Karpas-422 (cell line): ENCODE data around the gene ZNF41. TPM values are rescaled to one million over a fixed set of nuclear protein-coding genes. Genes with fewer than 3 reads are reported as not detected.

Experiments used
- DNase-seq: peaks from one replicate; pipeline ENCODE4 v3.0.0-alpha.2; 2015
- H2AFZ ChIP-seq: fragments of 200-600 bp; sonication (generic); 2 replicates; pipeline ENCODE4 v1.6.1; 2014; ENCODE audit warnings: antibody characterized with exemption, low read length, mixed read lengths
- H3K27ac ChIP-seq: fragments of 200-600 bp; sonication (generic); 2 replicates; pipeline ENCODE4 v1.5.1; 2014; ENCODE audit warnings: mild to moderate bottlenecking, low read length, moderate library complexity
- H3K27me3 ChIP-seq: fragments of 200-600 bp; sonication (generic); 2 replicates; pipeline ENCODE4 v1.6.1; 2014; ENCODE audit warnings: low read length, mixed read lengths
- H3K36me3 ChIP-seq: fragments of 200-600 bp; sonication (generic); 2 replicates; pipeline ENCODE4 v1.6.1; 2014; ENCODE audit warnings: low read length, mixed read lengths; ENCODE audit not compliant: insufficient read depth
- H3K4me1 ChIP-seq: fragments of 200-600 bp; sonication (generic); 2 replicates; pipeline ENCODE4 v1.6.1; 2014; ENCODE audit warnings: mild to moderate bottlenecking, low read length, mixed read lengths
- H3K4me2 ChIP-seq: fragments of 200-600 bp; sonication (generic); 2 replicates; pipeline ENCODE4 v1.6.1; 2014; ENCODE audit warnings: low read length, low read depth, mild to moderate bottlenecking; ENCODE audit not compliant: poor library complexity, severe bottlenecking
- H3K4me3 ChIP-seq: fragments of 200-600 bp; sonication (generic); 2 replicates; pipeline ENCODE4 v1.5.1; 2014; ENCODE audit warnings: mild to moderate bottlenecking, antibody characterized with exemption, low read length, mixed read lengths
- H3K79me2 ChIP-seq: fragments of 200-600 bp; sonication (generic); 2 replicates; pipeline ENCODE4 v1.6.1; 2014; ENCODE audit warnings: mild to moderate bottlenecking, low read length, mixed read lengths
- H3K9ac ChIP-seq: fragments of 200-600 bp; sonication (generic); 2 replicates; pipeline ENCODE4 v1.6.0; 2014; ENCODE audit warnings: low read length
- H3K9me2 ChIP-seq: fragments of 200-600 bp; sonication (generic), shearing (Covaris generic); replicated peaks from 2 replicates; pipeline ENCODE4 v1.6.0; 2014; ENCODE audit warnings: mild to moderate bottlenecking, low read length, moderate library complexity; ENCODE audit not compliant: insufficient read depth
- H3K9me3 ChIP-seq: fragments of 300-700, 200-600 bp; sonication (generic); 2 replicates; pipeline ENCODE4 v1.6.1; 2014; ENCODE audit warnings: low read length, mixed read lengths
- H4K20me1 ChIP-seq: fragments of 200-600 bp; sonication (generic); 2 replicates; pipeline ENCODE4 v1.6.1; 2014; ENCODE audit warnings: mild to moderate bottlenecking, antibody characterized with exemption, low read length, low read depth; ENCODE audit not compliant: insufficient read depth
- total RNA-seq: library from RNA; depleted of rRNA; stranded (reverse); fragments of >200 nt; shearing (Covaris generic); gene quantifications from 2 replicates; pipeline ENCODE4 v1.2.3, GENCODE V29; 2014; ENCODE audit warnings: low replicate concordance

ZNF41 gene
- total RNA-seq, 1 experiment from 2014 or later: 9.7 TPM

DNA sequence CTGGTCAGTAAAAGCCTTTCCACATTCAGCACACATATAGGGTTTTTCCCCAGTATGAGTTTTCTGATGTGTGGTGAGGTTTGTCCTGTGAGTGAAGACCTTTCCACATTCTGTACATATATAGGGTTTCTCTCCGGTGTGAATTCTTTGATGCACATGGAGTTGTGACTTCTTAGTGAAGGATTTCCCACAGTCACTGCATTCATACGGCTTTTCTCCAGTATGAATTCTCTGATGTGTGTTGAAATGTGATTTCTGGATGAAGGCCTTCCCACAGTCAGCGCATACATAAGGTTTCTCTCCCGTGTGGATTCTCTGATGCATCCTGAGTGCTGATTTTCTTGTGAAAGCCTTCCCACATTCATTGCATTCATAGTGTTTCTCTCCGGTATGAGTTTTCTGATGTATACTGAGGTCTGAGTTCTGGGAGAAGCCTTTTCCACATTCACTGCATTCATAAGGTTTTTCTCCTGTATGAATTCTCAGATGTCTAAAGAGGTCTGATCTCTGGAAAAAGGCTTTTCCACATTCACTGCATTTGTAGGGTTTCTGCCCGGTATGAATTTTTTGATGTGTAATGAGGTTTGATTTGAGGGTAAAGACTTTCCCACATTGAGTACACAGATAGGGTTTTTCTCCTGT lies 34.7 kb downstream of the ZNF41 start:
- Histone ChIP-seq H3K9me3 (peaks cover 31% of the 10 kb centered on the region), H3K4me2 (no peak overlapping the region), H3K79me2 (no peaks in the 10 kb centered on the region), H3K4me3 (no peak overlapping the region), H4K20me1 (no peaks in the 10 kb centered on the region), H3K9me2 (no peaks in the 10 kb centered on the region), H2AFZ (no peak overlapping the region), H3K9ac (no peak overlapping the region), H3K4me1 (no peaks in the 10 kb centered on the region), H3K27me3 (no peaks in the 10 kb centered on the region), H3K27ac (no peak overlapping the region), H3K36me3 (peaks cover 43% of the 10 kb centered on the region)
- DNase-seq: no peak

DNA sequence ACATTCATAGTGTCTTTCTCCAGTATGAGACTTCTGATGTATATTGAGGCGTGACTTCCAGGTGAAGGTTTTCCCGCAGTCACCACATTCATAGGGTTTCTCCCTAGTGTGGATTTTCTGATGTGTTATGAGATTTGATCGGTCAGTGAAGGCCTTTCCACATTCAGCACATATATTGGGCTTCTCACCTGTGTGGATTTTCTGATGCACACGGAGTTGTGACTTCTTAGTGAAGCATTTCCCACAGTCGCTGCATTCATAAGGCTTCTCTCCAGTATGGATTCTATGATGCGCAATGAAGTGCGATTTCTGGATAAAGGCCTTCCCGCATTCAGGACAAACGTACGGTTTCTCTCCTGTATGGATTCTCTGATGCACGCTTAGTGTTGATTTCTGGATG lies 35.4 kb downstream of the ZNF41 start:
- Histone ChIP-seq H3K4me2 (no peak overlapping the region), H3K9me3 (peaks cover 31% of the 10 kb centered on the region), H3K4me3 (no peak overlapping the region)

DNA sequence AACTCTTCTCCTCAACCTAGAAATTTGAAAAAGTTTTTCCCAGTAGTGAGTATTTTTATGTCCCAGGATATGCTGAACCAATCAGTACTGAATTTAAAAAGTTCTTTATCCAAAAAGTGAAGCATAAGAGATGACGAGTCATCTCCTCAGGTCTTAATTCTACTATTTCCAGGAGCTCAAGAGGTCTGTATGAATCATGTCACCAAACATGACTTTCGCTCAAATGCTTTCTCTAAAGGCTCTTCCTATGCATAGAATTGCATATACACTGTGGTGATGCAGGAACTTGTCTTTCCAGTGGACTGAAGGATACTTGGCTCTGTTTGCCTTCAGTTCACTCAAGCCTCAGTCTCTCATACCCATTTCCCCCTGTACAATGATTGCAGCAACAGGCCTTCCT lies 36.1 kb downstream of the ZNF41 start:
- no peak overlapping the region for H3K27ac ChIP-seq
- no peak overlapping the region for H3K4me2 ChIP-seq
- no peak overlapping the region for H2AFZ ChIP-seq
- H3K4me3 ChIP-seq: no peak overlapping the region
- H3K27me3 ChIP-seq: no peaks in the 10 kb centered on the region
- H3K9ac ChIP-seq: no peak overlapping the region
- no peaks in the 10 kb centered on the region for H3K9me2 ChIP-seq
- H4K20me1 ChIP-seq: no peaks in the 10 kb centered on the region
- no peaks in the 10 kb centered on the region for H3K79me2 ChIP-seq
- peaks cover 33% of the 10 kb centered on the region for H3K36me3 ChIP-seq
- H3K9me3 ChIP-seq: peaks cover 31% of the 10 kb centered on the region
- DNase-seq: no peak
- no peaks in the 10 kb centered on the region for H3K4me1 ChIP-seq

More for the DNA sequence above, 35.4 kb downstream of the ZNF41 start:
- no peak overlapping the region for H3K27ac ChIP-seq
- H3K27me3 ChIP-seq: no peaks in the 10 kb centered on the region
- H3K79me2 ChIP-seq: no peaks in the 10 kb centered on the region
- H3K36me3 ChIP-seq: peaks cover 40% of the 10 kb centered on the region
- H4K20me1 ChIP-seq: no peaks in the 10 kb centered on the region
- no peak overlapping the region for H3K9ac ChIP-seq
- DNase-seq: no peak
- H3K4me1 ChIP-seq: no peaks in the 10 kb centered on the region
- no peaks in the 10 kb centered on the region for H3K9me2 ChIP-seq
- H2AFZ ChIP-seq: no peak overlapping the region

- Histone ChIP-seq H3K4me1 (no peaks in the 10 kb centered on the region), H3K27ac (no peak overlapping the region), H3K4me2 (no peak overlapping the region), H3K9ac (no peak overlapping the region), H3K4me3 (no peak overlapping the region), H4K20me1 (no peaks in the 10 kb centered on the region), H3K9me3 (peaks cover 31% of the 10 kb centered on the region), H3K36me3 (peaks cover 31% of the 10 kb centered on the region), H3K9me2 (no peaks in the 10 kb centered on the region), H3K79me2 (no peaks in the 10 kb centered on the region), H3K27me3 (no peaks in the 10 kb centered on the region), H2AFZ (no peak overlapping the region)
- DNase-seq: no peak
These were observed 36.6 kb downstream of the ZNF41 start for GRCh38 chrX:47446431-47446830.

DNA sequence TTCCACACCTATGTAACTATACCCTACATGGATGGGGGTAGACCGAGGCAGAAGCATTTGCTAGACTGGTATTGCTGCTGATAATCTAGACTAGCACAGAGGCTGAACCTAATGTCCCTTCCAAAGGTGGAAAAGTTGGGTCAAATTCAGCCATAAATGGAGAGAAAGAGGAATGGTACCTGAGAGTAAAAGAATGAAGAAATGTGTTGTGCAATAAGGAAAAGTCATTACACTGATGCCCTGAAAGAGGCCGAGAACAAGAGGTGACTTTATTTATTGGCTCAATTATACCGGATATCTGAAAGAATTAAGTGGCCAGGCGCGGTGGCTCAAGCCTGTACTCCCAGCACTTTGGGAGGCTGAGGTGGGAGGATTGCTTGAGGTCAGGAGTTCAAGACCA lies 52.1 kb downstream of the ZNF41 start:
- H3K27me3 ChIP-seq: no peaks in the 10 kb centered on the region
- DNase-seq: no peak
- no peak overlapping the region for H3K4me3 ChIP-seq
- no peaks in the 10 kb centered on the region for H3K79me2 ChIP-seq
- H3K36me3 ChIP-seq: no peaks in the 10 kb centered on the region
- H3K27ac ChIP-seq: no peak overlapping the region
- H2AFZ ChIP-seq: no peak overlapping the region
- no peak overlapping the region for H3K4me2 ChIP-seq
- no peaks in the 10 kb centered on the region for H3K9me2 ChIP-seq
- H3K4me1 ChIP-seq: no peaks in the 10 kb centered on the region
- H4K20me1 ChIP-seq: no peaks in the 10 kb centered on the region
- no peak overlapping the region for H3K9ac ChIP-seq
- H3K9me3 ChIP-seq: no peaks in the 10 kb centered on the region

- Histone ChIP-seq H3K4me1 (no peaks in the 10 kb centered on the region), H4K20me1 (no peaks in the 10 kb centered on the region), H3K79me2 (no peaks in the 10 kb centered on the region), H3K27ac (no peak overlapping the region), H3K27me3 (no peaks in the 10 kb centered on the region), H2AFZ (no peak overlapping the region), H3K9ac (no peak overlapping the region), H3K4me3 (no peak overlapping the region), H3K4me2 (no peak overlapping the region), H3K36me3 (no peaks in the 10 kb centered on the region), H3K9me3 (no peaks in the 10 kb centered on the region; the same call in 1 of the 2 replicates), H3K9me2 (no peaks in the 10 kb centered on the region)
- no peak for DNase-seq
These were observed 60.6 kb downstream of the ZNF41 start for GRCh38 chrX:47422444-47422843.

GRCh38 chrX:47420962-47421361 lies 62.1 kb downstream of the ZNF41 start:
- Histone ChIP-seq H3K4me2 (no peak overlapping the region), H3K9me2 (no peaks in the 10 kb centered on the region), H3K27me3 (no peaks in the 10 kb centered on the region), H3K9me3 (peaks cover 4% of the 10 kb centered on the region), H3K9ac (no peak overlapping the region), H3K4me1 (no peaks in the 10 kb centered on the region), H4K20me1 (no peaks in the 10 kb centered on the region), H3K4me3 (no peak overlapping the region), H3K27ac (no peak overlapping the region), H3K36me3 (no peaks in the 10 kb centered on the region), H3K79me2 (no peaks in the 10 kb centered on the region), H2AFZ (no peak overlapping the region)
- DNase-seq: no peak

- no peaks in the 10 kb centered on the region for H3K79me2 ChIP-seq
- H4K20me1 ChIP-seq: no peaks in the 10 kb centered on the region
- no peak for DNase-seq
- no peaks in the 10 kb centered on the region for H3K27me3 ChIP-seq
- peaks cover 8% of the 10 kb centered on the region for H3K9me3 ChIP-seq
- no peaks in the 10 kb centered on the region for H3K9me2 ChIP-seq
- no peak overlapping the region for H3K4me3 ChIP-seq
- no peak overlapping the region for H3K4me2 ChIP-seq
- no peak overlapping the region for H2AFZ ChIP-seq
- no peaks in the 10 kb centered on the region for H3K36me3 ChIP-seq
- H3K4me1 ChIP-seq: no peaks in the 10 kb centered on the region
- no peak overlapping the region for H3K9ac ChIP-seq
- no peak overlapping the region for H3K27ac ChIP-seq
These were observed 62.8 kb downstream of the ZNF41 start for GRCh38 chrX:47420265-47420664.
